Measurements from ENCODE around the gene NPM1. TPM values are rescaled to one million over a fixed set of nuclear protein-coding genes. Genes with fewer than 3 reads are reported as not detected.
"Not testable (repeated sequence)": the region's sequence is repeated elsewhere in the genome, so short reads cannot be mapped to it uniquely, and the experiment has no call there.

Gene NPM1
- total RNA-seq, 5 donors from 2014 or later (not counting 1 experiment from before 2014, with no cell fraction given), result 940 to 1,150 (median 989) TPM

DNA sequence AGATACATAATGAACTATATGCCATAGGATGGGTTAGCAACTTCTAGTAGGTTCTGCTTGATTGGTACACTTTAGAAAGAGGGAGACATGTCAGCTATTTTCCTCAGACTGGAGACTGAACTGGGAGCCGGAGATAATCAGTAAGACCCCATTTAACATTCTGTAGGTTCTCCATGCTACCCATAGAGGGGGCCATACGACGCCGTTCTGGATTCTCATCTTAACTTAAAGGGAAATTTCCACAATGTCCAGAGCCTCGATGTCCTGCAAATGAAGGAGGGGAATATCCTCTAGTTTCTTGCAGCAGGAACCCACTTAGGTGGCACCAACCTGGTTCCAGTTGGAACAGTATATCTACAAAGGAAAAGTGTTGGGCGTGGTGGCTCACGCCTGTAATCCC lies 22.3 kb upstream of the NPM1 start:
- Mint-ChIP-seq H3K9me3 (no peaks in the 10 kb centered on the region), H3K4me1 (no peaks in the 10 kb centered on the region), H3K4me3 (no peak overlapping the region), H3K36me3 (no peaks in the 10 kb centered on the region), H3K27ac (no peak overlapping the region), H3K27me3 (peaks cover 20 to 23% of the 10 kb centered on the region in 2 donors)
- WGBS (ENCODE audit: insufficient coverage), result 60% methylated on average over 1 of the region's 7 CpGs
- no peak overlapping the region for H3K4me3 ChIP-seq (ENCODE audit: control insufficient read depth in 1 of 2, extremely low read depth in 1 of 2, low read length in 1 of 2)
- ChIA-PET CTCF (no interaction called here), POLR2A (no interaction called here)
- H3K27ac ChIP-seq (ENCODE audit: low read length), result no peak overlapping the region
- no peaks in the 10 kb centered on the region for H3K9me3 ChIP-seq
- DNase-seq (peak in 1 of 35 experiments; percentile 9), ATAC-seq (replicated peaks in 1 of 4) (no peak)
- no peaks in the 10 kb centered on the region for H3K4me1 ChIP-seq (ENCODE audit: control insufficient read depth in 1 of 2, extremely low read depth in 1 of 2, insufficient read depth in 2 of 2, low read length in 2 of 2)
- peaks cover 0 to 18% of the 10 kb centered on the region in 2 experiments for H3K27me3 ChIP-seq (replicated peaks in 1 of 2; ENCODE audit: control insufficient read depth in 2 of 2, extremely low read depth in 1 of 2, insufficient read depth in 2 of 2, low read length in 1 of 2)
- no peaks in the 10 kb centered on the region for H3K36me3 ChIP-seq (ENCODE audit: control insufficient read depth in 2 of 2, extremely low read depth in 1 of 2, insufficient read depth in 1 of 2, low read length in 1 of 2)

GRCh38 chr5:171366645-171367044 lies 21.0 kb upstream of the NPM1 start:
- Histone ChIP-seq H3K4me1 (ENCODE audit: control insufficient read depth in 1 of 2, extremely low read depth in 1 of 2, insufficient read depth in 2 of 2, low read length in 2 of 2) (no peaks in the 10 kb centered on the region), H3K4me3 (ENCODE audit: control insufficient read depth in 1 of 2, extremely low read depth in 1 of 2, low read length in 1 of 2) (no peak overlapping the region), H3K27me3 (replicated peaks in 1 of 2; ENCODE audit: control insufficient read depth in 2 of 2, extremely low read depth in 1 of 2, insufficient read depth in 2 of 2, low read length in 1 of 2) (peaks cover 0 to 19% of the 10 kb centered on the region in 2 experiments), H3K9me3 (no peaks in the 10 kb centered on the region), H3K27ac (ENCODE audit: low read length) (no peak overlapping the region), H3K36me3 (ENCODE audit: control insufficient read depth in 2 of 2, extremely low read depth in 1 of 2, insufficient read depth in 1 of 2, low read length in 1 of 2) (no peaks in the 10 kb centered on the region)
- POLR2A ChIA-PET, result no interaction called here
- peaks cover 23 to 24% of the 10 kb centered on the region in 2 donors for H3K27me3 Mint-ChIP-seq
- no peaks in the 10 kb centered on the region for H3K36me3 Mint-ChIP-seq
- H3K4me1 Mint-ChIP-seq, result no peaks in the 10 kb centered on the region
- H3K27ac Mint-ChIP-seq, result peak overlapping the region in 1 of 2 donors; percentile 22
- no peaks in the 10 kb centered on the region for H3K9me3 Mint-ChIP-seq
- DNase-seq, result no peak
- ATAC-seq (replicated peaks in 1 of 4), result no peak
- CTCF ChIA-PET, result interaction anchor here in 1 of 2 donors (0.6 kb wide), 1 partner anchor 14 kb away, joined by 12 read pairs; no protein-coding TSS in a partner anchor
- H3K4me3 Mint-ChIP-seq, result no peak overlapping the region
- 78% methylated on average over 4 of the region's 5 CpGs for WGBS (ENCODE audit: insufficient coverage)

- Histone ChIP-seq H3K36me3 (ENCODE audit: control insufficient read depth in 2 of 2, extremely low read depth in 1 of 2, insufficient read depth in 1 of 2, low read length in 1 of 2) (no peaks in the 10 kb centered on the region), H3K4me1 (ENCODE audit: control insufficient read depth in 1 of 2, extremely low read depth in 1 of 2, insufficient read depth in 2 of 2, low read length in 2 of 2) (no peaks in the 10 kb centered on the region), H3K27me3 (replicated peaks in 1 of 2; ENCODE audit: control insufficient read depth in 2 of 2, extremely low read depth in 1 of 2, insufficient read depth in 2 of 2, low read length in 1 of 2) (peaks cover 0 to 23% of the 10 kb centered on the region in 2 experiments), H3K9me3 (no peaks in the 10 kb centered on the region), H3K4me3 (ENCODE audit: control insufficient read depth in 1 of 2, extremely low read depth in 1 of 2, low read length in 1 of 2) (no peak overlapping the region), H3K27ac (ENCODE audit: low read length) (no peak overlapping the region)
- ChIA-PET CTCF (interaction anchor here (0.6 kb wide), 2 partner anchors 10 to 265 kb away, joined by 3 to 12 read pairs; no protein-coding TSS in a partner anchor), POLR2A (interaction anchor here in 1 of 2 donors (0.7 kb wide), 1 partner anchor 1361 kb away, joined by 13 read pairs; no protein-coding TSS in a partner anchor)
- no peak overlapping the region for H3K27ac Mint-ChIP-seq
- no peak overlapping the region for H3K4me3 Mint-ChIP-seq
- ATAC-seq (replicated peaks in 1 of 4) (no peak), DNase-seq (no peak)
- WGBS (ENCODE audit: insufficient coverage), result 11% methylated on average over 2 of the region's 16 CpGs
- H3K4me1 Mint-ChIP-seq, result no peaks in the 10 kb centered on the region
- H3K9me3 Mint-ChIP-seq, result no peaks in the 10 kb centered on the region
- H3K36me3 Mint-ChIP-seq, result no peaks in the 10 kb centered on the region
- peaks cover 23 to 24% of the 10 kb centered on the region in 2 donors for H3K27me3 Mint-ChIP-seq
Observed at GRCh38 chr5:171367424-171368370, 20.0 kb upstream of the NPM1 start.

- H3K9me3 Mint-ChIP-seq, result no peaks in the 10 kb centered on the region
- H3K9me3 ChIP-seq, result no peaks in the 10 kb centered on the region
- H3K4me1 ChIP-seq (ENCODE audit: control insufficient read depth in 1 of 2, extremely low read depth in 1 of 2, insufficient read depth in 2 of 2, low read length in 2 of 2), result no peaks in the 10 kb centered on the region
- no peak for ATAC-seq (replicated peaks in 1 of 4)
- CTCF ChIA-PET, result no interaction called here
- no peak overlapping the region for H3K27ac Mint-ChIP-seq
- H3K27ac ChIP-seq (ENCODE audit: low read length), result no peak overlapping the region
- H3K4me3 ChIP-seq (ENCODE audit: control insufficient read depth in 1 of 2, extremely low read depth in 1 of 2, low read length in 1 of 2), result no peak overlapping the region
- WGBS (ENCODE audit: insufficient coverage), result 92% methylated on average over 3 of the region's 6 CpGs
- peaks cover 14 to 20% of the 10 kb centered on the region in 2 donors for H3K27me3 Mint-ChIP-seq
- POLR2A ChIA-PET, result no interaction called here
- no peaks in the 10 kb centered on the region for H3K36me3 ChIP-seq (ENCODE audit: control insufficient read depth in 2 of 2, extremely low read depth in 1 of 2, insufficient read depth in 1 of 2, low read length in 1 of 2)
- peaks cover 0 to 23% of the 10 kb centered on the region in 2 experiments for H3K27me3 ChIP-seq (replicated peaks in 1 of 2; ENCODE audit: control insufficient read depth in 2 of 2, extremely low read depth in 1 of 2, insufficient read depth in 2 of 2, low read length in 1 of 2)
- H3K4me3 Mint-ChIP-seq, result no peak overlapping the region
- H3K4me1 Mint-ChIP-seq, result no peaks in the 10 kb centered on the region
- no peaks in the 10 kb centered on the region for H3K36me3 Mint-ChIP-seq
- DNase-seq, result no peak
Observed at GRCh38 chr5:171369056-171369455, 18.6 kb upstream of the NPM1 start.

DNA sequence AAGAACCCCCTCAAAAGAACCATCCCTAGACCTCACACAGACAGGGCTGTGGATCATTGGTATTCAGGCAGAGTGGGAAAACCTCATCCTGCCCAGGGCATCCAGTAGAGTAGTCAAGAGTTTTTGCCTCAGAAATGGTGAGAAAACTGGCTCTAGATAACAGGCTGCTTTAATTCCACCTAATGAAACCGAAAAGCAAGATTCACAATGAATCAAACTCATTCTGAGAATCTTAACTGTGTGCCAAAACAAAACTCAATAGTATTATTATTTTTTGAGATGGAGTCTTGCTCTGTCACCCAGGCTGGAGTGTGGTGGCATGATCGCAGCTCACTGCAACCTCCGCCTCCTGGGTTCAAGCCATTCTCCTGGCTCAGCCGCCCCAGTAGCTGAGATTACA lies 17.8 kb upstream of the NPM1 start:
- H3K36me3 Mint-ChIP-seq, result no peaks in the 10 kb centered on the region
- H3K27me3 Mint-ChIP-seq, result peaks cover 14% of the 10 kb centered on the region in 2 donors
- H3K27ac Mint-ChIP-seq, result no peak overlapping the region
- no peak overlapping the region for H3K4me3 Mint-ChIP-seq
- no peak for DNase-seq
- Histone ChIP-seq H3K36me3 (ENCODE audit: control insufficient read depth in 2 of 2, extremely low read depth in 1 of 2, insufficient read depth in 1 of 2, low read length in 1 of 2) (no peaks in the 10 kb centered on the region), H3K27me3 (replicated peaks in 1 of 2; ENCODE audit: control insufficient read depth in 2 of 2, extremely low read depth in 1 of 2, insufficient read depth in 2 of 2, low read length in 1 of 2) (peaks cover 0 to 19% of the 10 kb centered on the region in 2 experiments), H3K4me3 (ENCODE audit: control insufficient read depth in 1 of 2, extremely low read depth in 1 of 2, low read length in 1 of 2) (no peak overlapping the region), H3K9me3 (no peaks in the 10 kb centered on the region), H3K27ac (ENCODE audit: low read length) (no peak overlapping the region), H3K4me1 (ENCODE audit: control insufficient read depth in 1 of 2, extremely low read depth in 1 of 2, insufficient read depth in 2 of 2, low read length in 2 of 2) (no peaks in the 10 kb centered on the region)
- H3K9me3 Mint-ChIP-seq, result no peaks in the 10 kb centered on the region
- ChIA-PET CTCF (interaction anchor here in 1 of 2 donors (0.7 kb wide), 1 partner anchor 536 kb away, joined by 4 read pairs; no protein-coding TSS in a partner anchor), POLR2A (no interaction called here)
- H3K4me1 Mint-ChIP-seq, result no peaks in the 10 kb centered on the region
- WGBS (ENCODE audit: insufficient coverage), result 61% methylated on average over 2 of the region's 4 CpGs
- no peak for ATAC-seq (replicated peaks in 1 of 4)

- DNase-seq; POLR2A ChIA-PET; ATAC-seq (replicated peaks in 1 of 4); H3K4me3 Mint-ChIP-seq; H3K4me1 Mint-ChIP-seq; H3K9me3 Mint-ChIP-seq; H3K9me3 ChIP-seq; H3K27ac ChIP-seq (ENCODE audit: low read length); H3K27ac Mint-ChIP-seq; H3K4me1 ChIP-seq (ENCODE audit: control insufficient read depth in 1 of 2, extremely low read depth in 1 of 2, insufficient read depth in 2 of 2, low read length in 2 of 2); H3K4me3 ChIP-seq (ENCODE audit: control insufficient read depth in 1 of 2, extremely low read depth in 1 of 2, low read length in 1 of 2); H3K27me3 Mint-ChIP-seq; H3K36me3 Mint-ChIP-seq; CTCF ChIA-PET; H3K36me3 ChIP-seq (ENCODE audit: control insufficient read depth in 2 of 2, extremely low read depth in 1 of 2, insufficient read depth in 1 of 2, low read length in 1 of 2): not testable (repeated sequence)
- WGBS (ENCODE audit: insufficient coverage), result 58% methylated on average over 4 of the region's 10 CpGs
- H3K27me3 ChIP-seq (replicated peaks in 1 of 2; ENCODE audit: control insufficient read depth in 2 of 2, extremely low read depth in 1 of 2, insufficient read depth in 2 of 2, low read length in 1 of 2), result peaks cover 0 to 17% of the 10 kb centered on the region in 2 experiments
Observed at GRCh38 chr5:171370881-171371280, 16.8 kb upstream of the NPM1 start.
